Measurements from ENCODE around the gene SELENOI.
"Not testable (repeated sequence)": the region's sequence is repeated elsewhere in the genome, so short reads cannot be mapped to it uniquely, and the experiment has no call there.

The SELENOI gene

GRCh38 chr2:26345545-26346453, at the start of gene SELENOI:
SELENOI (plus strand) TSS chr2:26346143; CDS start chr2:26346233, 90 bp downstream.
- peak; percentile 98 for DNase-seq (ENCODE audit: low read depth)

DNA sequence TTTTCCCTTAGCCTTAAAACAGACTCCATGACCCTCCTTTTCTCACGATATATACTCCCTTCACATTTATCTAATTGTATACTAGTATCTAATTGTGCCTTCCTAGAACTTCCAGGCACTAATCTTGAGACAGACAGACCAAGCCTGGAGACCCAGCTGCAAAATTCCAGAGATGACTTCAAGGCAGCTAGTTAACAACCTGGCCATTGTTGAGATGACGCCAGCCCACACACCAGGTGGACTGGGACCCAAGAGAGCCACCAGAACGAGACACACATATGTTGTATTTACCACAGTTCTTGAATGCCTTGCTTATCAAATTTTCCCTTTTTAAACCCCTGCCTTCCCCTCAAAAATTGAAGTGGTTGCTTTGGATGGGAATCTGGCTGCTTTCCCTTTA, 48.9 kb upstream of the SELENOI start:
- DNase-seq (ENCODE audit: low read depth), result no peak

DNA sequence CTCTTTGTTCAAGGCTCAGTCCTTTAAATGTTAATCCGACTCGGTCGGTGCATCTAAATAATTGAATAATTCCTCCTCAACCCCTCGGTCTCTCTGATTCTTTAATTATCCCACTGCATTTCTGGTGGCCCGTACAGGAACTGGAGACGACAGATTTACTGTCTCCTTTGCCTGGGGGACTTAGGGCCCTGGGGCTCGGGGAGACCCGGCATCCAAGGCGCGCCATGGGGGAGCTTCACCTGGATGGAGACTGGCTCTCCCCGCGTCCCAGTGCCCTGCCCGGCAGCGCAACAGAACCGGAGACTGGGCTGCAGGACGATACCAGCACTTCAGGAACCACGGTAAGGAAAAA, 47.7 kb upstream of the SELENOI start:
- no peak for DNase-seq (ENCODE audit: low read depth)

DNA sequence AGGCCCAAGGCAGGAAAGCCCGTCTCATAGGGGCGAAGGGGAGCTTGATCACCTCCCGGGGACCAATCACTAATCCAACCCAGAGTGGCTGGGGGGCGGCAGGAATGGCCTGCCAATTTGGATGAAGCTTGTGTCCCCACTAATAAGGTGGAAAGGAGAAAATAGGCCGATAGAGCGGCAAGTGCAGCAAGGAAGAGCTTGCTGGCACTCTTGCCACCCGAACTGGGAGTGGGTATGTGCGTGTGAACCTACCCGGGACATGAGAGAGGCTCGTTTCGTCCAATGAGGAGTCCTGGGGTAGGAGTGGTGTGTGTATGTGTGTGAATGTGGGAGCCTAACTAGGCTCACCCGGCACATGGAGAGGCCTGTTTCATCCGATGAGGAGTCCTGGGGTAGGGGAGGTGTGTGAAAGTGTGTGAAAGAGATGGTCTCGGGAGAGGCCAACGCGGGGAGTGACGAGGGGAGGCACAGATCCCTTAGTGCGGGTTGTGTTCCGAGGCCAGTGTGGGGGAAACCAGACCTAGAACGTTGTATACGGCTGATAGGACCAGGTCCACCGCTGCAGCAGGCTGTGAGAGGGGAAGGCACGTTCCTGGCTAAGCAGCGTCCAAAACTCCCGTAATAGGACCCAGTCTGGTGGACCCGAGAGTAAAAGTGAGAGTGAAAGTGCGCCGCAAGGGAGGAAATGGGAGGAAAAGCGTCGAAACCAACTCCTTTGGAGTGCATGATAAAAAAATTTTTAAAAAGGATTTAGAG, 47.1 kb upstream of the SELENOI start:
- no peak for DNase-seq (ENCODE audit: low read depth)

DNA sequence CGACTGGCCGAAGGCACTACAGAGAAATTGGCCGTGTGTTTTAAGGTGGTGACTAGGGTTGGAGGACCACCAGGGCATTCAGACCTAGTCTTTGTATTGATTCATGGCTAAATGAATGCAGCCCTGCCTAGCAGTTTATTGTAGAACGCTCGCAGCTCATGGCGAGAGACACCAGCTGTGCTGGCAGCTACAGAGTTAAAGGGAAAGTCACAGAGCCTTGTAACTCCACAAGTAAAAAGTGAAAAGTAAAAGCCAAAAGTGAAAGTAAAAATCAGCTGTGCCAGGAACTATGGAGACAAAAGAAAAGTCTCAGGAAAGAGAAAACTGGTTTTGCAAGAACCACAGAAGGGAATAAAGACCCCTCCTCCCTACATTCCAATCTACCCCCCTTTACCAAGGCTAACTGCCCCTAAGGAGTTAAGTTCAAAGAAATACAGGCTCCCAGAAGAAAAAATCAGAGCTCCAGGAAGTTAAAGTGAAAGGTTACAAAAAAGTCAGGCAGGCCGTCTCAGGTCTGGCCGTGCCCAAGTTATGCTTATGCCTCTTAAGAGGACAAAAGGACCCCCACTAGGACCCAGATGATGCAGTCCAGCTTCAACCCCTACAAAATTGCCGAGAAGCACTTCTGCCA, 46.4 kb upstream of the SELENOI start:
- DNase-seq (ENCODE audit: low read depth), result no peak

GRCh38 chr2:26300234-26300925, 45.6 kb upstream of the SELENOI start:
- no peak for DNase-seq (ENCODE audit: low read depth)

DNA sequence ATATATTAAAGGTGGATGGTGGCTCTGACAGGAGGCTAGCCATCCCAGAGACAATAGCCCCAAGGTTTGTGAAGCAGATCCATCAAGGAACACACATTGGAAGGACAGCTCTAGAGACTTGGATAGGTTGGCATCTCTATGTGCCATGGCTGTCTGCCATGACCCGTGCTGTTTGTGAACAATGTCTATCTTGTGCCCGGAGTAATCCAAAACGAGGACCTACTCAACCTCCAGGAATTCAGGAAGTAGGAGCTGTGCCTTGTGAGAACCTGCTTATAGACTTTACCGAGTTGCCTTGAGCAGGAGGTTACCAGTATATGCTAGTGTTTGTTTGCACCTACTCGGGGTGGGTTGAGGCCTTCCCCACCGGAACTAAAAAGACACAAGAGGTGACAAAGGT, 43.1 kb upstream of the SELENOI start:
- DNase-seq (ENCODE audit: low read depth), result no peak

- DNase-seq (ENCODE audit: low read depth), result not testable (repeated sequence)
Observed at GRCh38 chr2:26305094-26305493, 40.8 kb upstream of the SELENOI start.

GRCh38 chr2:26305540-26305939, 40.4 kb upstream of the SELENOI start:
- DNase-seq (ENCODE audit: low read depth), result no peak

DNA sequence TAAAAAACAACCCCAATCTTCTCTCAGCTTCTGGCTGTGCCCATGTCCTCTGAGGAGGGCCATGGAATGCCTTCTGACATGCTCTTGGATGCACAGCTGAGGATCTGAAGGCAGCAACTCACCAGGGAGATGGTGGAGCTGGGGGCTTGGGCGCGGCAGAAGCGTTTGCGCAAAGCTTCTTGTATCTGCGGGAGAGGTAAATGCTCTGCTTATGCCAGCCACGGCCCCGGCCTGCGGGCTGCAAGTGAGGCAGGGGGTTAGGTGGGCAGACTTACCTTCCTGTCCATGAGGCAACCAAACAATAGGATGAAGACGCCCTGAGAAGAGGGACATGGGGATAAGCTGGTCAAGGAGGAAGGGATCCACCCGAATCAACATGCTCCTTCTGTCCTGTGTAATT, 36.0 kb upstream of the SELENOI start:
- no peak for DNase-seq (ENCODE audit: low read depth)

GRCh38 chr2:26312471-26312870, 33.5 kb upstream of the SELENOI start:
- no peak for DNase-seq (ENCODE audit: low read depth)

DNA sequence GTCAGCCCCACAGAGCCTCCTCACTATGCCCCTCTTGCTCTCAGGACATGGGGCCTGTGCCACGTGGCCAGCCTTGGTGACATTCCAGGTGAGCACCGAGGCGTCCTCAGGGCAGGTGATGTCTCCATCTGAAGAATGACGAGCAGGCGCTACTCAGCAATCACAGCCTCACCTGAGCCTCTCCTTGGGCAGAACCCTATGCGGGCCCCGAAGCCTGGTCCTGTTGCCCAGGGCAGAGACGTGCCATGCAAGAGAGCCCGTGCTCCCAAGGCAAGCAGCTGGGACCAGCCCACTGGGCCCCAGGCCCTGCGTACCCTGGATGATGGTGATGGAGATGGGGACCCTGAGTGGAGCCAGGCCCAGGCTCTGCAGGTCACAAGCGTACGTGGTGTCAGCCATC, 32.5 kb upstream of the SELENOI start:
- DNase-seq (ENCODE audit: low read depth), result no peak

DNA sequence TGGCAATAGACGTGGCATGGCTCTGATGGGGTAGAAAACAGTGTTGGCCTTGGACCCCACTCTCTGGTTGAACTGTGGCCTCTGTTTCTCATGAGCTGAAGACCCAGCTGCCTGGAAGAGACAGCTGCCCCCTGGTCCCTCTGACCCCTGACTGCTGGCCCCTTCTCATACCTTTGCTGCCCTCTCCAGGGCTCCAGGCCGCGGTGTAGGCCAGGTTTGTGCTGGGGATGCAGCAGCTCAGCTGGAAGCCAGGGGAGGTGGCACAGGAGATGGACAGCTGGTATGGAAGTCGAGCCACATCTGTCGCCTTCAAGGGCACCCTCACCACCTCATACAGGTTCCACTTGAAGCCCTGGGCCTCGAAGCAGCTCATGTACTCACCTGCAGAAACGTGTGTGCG, 31.7 kb upstream of the SELENOI start:
- no peak for DNase-seq (ENCODE audit: low read depth)

- DNase-seq (ENCODE audit: low read depth), result no peak
Observed at GRCh38 chr2:26316041-26316440, 29.9 kb upstream of the SELENOI start.

- DNase-seq (ENCODE audit: low read depth), result no peak
Observed at GRCh38 chr2:26316845-26317244, 29.1 kb upstream of the SELENOI start.

- DNase-seq (ENCODE audit: low read depth), result no peak
Observed at GRCh38 chr2:26317377-26318105, 28.4 kb upstream of the SELENOI start.

GRCh38 chr2:26318950-26319349, 27.0 kb upstream of the SELENOI start:
- no peak for DNase-seq (ENCODE audit: low read depth)

DNA sequence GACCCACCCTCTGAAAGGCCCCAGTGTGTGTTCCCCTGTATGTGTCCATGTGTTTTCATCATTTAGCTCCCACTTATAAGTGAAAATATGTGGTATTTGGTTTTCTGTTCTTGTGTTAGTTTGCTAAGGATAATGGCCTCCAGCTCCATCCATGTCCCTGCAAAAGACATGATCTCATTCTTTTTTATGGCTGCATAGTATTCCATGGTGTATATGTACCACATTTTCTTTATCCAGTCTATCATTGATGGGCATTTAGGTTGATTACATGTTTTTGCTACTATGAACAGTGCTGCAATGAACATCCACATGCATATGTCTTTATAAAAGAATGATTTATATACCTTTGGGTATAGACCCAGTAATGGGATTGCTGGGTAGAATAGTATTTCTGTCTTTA, 21.5 kb upstream of the SELENOI start:
- DNase-seq (ENCODE audit: low read depth), result not testable (repeated sequence)

DNA sequence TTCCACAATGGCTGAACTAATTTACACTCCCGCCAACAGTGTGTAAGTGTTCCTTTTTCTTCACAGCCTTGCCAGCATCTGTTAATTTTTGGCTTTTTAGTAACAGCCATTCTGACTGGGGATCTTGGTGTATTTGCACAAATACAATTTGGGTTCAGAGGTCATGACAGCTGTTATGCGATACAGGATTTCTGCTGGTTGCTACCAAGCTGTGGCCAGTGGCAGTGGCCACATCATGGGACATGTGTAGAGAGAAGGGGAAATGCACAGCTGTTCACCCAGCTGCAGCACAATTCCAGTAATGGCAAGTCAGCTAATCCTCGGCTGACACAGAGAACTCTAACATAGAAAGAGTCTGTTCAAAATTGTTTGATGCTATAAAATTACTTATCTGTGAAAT, 21.0 kb upstream of the SELENOI start:
- DNase-seq (ENCODE audit: low read depth), result no peak

- DNase-seq (ENCODE audit: low read depth), result no peak
Observed at GRCh38 chr2:26325851-26326250, 20.1 kb upstream of the SELENOI start.

DNA sequence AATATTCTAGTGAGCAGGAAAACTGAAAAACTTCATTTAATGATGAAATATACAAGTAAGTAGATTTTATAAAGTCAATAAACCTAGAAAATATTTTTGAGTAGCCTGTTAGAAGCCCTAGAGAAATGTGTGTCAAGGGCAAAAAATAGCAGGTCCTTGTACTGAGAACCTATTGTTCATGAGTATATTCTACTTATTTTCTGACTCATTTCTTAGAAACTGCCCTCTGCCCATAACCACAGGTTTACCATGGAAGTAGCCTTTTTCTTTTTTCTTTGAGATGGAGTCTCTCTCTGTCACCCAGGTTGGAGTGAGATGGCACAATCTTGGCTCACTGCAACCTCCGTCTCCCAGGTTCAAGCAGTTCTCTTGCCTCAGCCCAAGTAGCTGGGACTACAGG, 19.4 kb upstream of the SELENOI start:
- DNase-seq (ENCODE audit: low read depth), result no peak
